ENCODE results near the gene BAIAP2L1. TPM values are rescaled to one million over a fixed set of nuclear protein-coding genes. Genes with fewer than 3 reads are reported as not detected.

Gene BAIAP2L1
- total and polyA plus RNA-seq, 9 of the 15 experiments (the other 6 are each of a cell fraction or from before 2014, with no cell fraction given): 4.2 to 29.8 (median 15.5) TPM

DNA sequence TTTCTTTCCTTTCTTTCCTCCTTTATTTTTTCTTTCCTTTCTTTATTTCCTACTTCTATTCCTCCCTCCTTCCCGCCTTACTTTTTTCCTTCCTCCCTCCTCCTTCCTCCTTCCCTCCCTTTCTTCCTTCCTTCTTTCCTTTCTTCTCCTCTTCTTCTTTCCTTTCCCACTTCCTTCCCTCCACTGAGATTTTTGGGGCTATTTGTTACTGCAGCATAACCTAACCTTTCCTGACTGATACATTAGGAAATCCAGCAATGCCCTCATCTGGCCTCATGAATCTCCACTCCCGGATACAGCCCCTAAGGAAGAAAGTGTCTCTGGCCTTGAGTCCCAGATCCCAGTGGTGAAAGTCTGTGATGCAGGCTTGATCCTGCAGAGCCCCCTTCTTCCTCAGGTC is 38.6 kb upstream of the BAIAP2L1 start (continued):
- TF ChIP-seq CUX1 (CRISPR knock-in tag; IDR thresholded peaks at IDR 0.05): no peak
- no peak for TF ChIP-seq EWSR1 (IDR thresholded peaks at IDR 0.05; ENCODE audit: borderline replicate concordance, low read depth, partially characterized antibody)
- no peak for TF ChIP-seq ZBTB7A (IDR thresholded peaks at IDR 0.05; ENCODE audit: borderline replicate concordance, control insufficient read depth, low read depth, low read length)
- TF ChIP-seq, protein P1, sequence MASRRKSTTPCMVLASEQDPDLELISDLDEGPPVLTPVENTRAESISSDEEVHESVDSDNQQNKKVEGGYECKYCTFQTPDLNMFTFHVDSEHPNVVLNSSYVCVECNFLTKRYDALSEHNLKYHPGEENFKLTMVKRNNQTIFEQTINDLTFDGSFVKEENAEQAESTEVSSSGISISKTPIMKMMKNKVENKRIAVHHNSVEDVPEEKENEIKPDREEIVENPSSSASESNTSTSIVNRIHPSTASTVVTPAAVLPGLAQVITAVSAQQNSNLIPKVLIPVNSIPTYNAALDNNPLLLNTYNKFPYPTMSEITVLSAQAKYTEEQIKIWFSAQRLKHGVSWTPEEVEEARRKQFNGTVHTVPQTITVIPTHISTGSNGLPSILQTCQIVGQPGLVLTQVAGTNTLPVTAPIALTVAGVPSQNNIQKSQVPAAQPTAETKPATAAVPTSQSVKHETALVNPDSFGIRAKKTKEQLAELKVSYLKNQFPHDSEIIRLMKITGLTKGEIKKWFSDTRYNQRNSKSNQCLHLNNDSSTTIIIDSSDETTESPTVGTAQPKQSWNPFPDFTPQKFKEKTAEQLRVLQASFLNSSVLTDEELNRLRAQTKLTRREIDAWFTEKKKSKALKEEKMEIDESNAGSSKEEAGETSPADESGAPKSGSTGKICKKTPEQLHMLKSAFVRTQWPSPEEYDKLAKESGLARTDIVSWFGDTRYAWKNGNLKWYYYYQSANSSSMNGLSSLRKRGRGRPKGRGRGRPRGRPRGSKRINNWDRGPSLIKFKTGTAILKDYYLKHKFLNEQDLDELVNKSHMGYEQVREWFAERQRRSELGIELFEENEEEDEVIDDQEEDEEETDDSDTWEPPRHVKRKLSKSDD (conservative IDR thresholded peaks at IDR 0.05; ENCODE audit: low read length): no peak
- TF ChIP-seq ZNF512 (tag; IDR thresholded peaks at IDR 0.05): peak; percentile 80; the same call in 1 of the 2 replicates
- no peak for TF ChIP-seq ZNF707 (CRISPR knock-in tag; conservative IDR thresholded peaks at IDR 0.05)
- no peak for TF ChIP-seq CAMTA2 (CRISPR knock-in tag; conservative IDR thresholded peaks at IDR 0.05)
